Tibial nerve (tissue), 4 donors: ENCODE results near the gene GALNT10. TPM values are rescaled to one million over a fixed set of nuclear protein-coding genes. Genes with fewer than 3 reads are reported as not detected.
A peak's percentile ranks its signal among the peaks of the same experiment; 100 is the strongest.

Source experiments
- DNase-seq, 2 donors: peaks; one replicate each; pipeline ENCODE4 v3.0.0-alpha.2; 2019; ENCODE audit warnings: low spot score in 2 of 2
- H3K27ac ChIP-seq, 4 donors: fragments of 200-600 bp; sonication (generic) in 3 of 4; one replicate each; pipeline ENCODE4 v1.5.1; 2017 to 2019; ENCODE audit warnings: mild to moderate bottlenecking in 1 of 4
- H3K27me3 ChIP-seq, 2 donors: fragments of 200-600 bp; sonication (generic) in 1 of 2; one replicate each; pipeline versions ENCODE4 v1.5.1 to v1.6.0; 2017 to 2019
- H3K36me3 ChIP-seq, 3 donors: fragments of 200-600 bp; sonication (generic); one replicate each; pipeline ENCODE4 v1.5.1; 2018 to 2019
- H3K4me1 ChIP-seq, 4 donors: fragments of 200-600 bp; sonication (generic) in 3 of 4; one replicate each; pipeline ENCODE4 v1.5.1; 2017 to 2019
- H3K4me3 ChIP-seq, 4 donors: fragments of 200-600 bp; sonication (generic) in 3 of 4; one replicate each; pipeline ENCODE4 v1.5.1; 2017 to 2019; ENCODE audit warnings: mild to moderate bottlenecking in 1 of 4, moderate library complexity in 1 of 4
- H3K9me3 ChIP-seq, 4 donors: fragments of 200-600 bp; sonication (generic) in 3 of 4; one replicate each; pipeline ENCODE4 v1.5.1; 2017 to 2019
- EP300 ChIP-seq, 2 donors: sonication (generic); formaldehyde crosslinking; IDR thresholded peaks; one replicate each; pipeline ENCODE4 v1.6.1; 2017; ENCODE audit warnings: antibody characterized with exemption in 2 of 2, mild to moderate bottlenecking in 1 of 2
- POLR2A ChIP-seq, 2 donors: fragments of 450-650 bp; IDR thresholded peaks; one replicate each; pipeline ENCODE4 v1.6.1; 2017; ENCODE audit warnings: antibody characterized with exemption in 2 of 2, mild to moderate bottlenecking in 2 of 2, moderate library complexity in 2 of 2
- WGBS, 2 donors: methylation state at CpG; one replicate each; pipeline ENCODE4 v1.1.5; 2018; 5-methylcytosine and 5-hydroxymethylcytosine counted together
- total RNA-seq, 4 donors: library from RNA; depleted of rRNA; stranded (reverse); fragments of >200 nt; gene quantifications; one replicate each; pipeline ENCODE4 v1.1.0, GENCODE V29; 2016
- TF ChIP-seq, protein P1 (sequence below), 5 experiments: fragments of 200-600 bp in 3 of 5; fragments of 450-650 bp in 2 of 5; sonication (generic) in 3 of 5; IDR thresholded peaks; one replicate each; pipeline ENCODE4 v1.5.1; 2016 to 2019; ENCODE audit warnings: antibody characterized with exemption in 5 of 5, mild to moderate bottlenecking in 3 of 5, moderate library complexity in 2 of 5

The GALNT10 gene
- total RNA-seq, 4 donors from 2014 or later, result 24.1 to 41.2 (median 26.7) TPM

DNA sequence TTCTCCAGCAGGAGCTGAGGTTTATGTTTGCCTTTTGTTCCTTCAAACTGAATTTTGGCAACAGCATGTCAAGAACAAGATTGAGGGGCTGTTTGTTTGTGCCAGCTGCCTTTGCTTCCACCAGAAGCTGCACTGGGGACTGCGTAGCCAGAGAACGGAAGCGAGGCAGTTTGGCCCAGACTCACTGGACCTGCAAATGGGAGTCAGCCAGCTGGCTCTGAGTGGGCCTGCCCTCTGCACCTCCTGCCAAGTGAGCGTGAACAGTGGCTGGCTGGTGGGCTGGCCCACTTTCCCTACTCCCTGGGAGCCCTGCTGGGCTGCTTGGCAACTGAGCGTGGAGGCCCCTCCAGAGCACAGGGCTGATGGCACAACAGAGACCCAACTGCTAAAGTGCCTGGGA, 111.6 kb downstream of the GALNT10 start:
- Histone ChIP-seq H3K27ac (peak overlapping the region in 1 of 4 donors; percentile 23), H3K36me3 (peaks cover 0 to 46% (median 0%) of the 10 kb centered on the region in 3 donors), H3K27me3 (no peaks in the 10 kb centered on the region), H3K4me1 (peaks cover 0 to 14% (median 0%) of the 10 kb centered on the region in 4 donors), H3K4me3 (no peak overlapping the region), H3K9me3 (peaks cover 0 to 11% (median 0%) of the 10 kb centered on the region in 4 donors)
- TF ChIP-seq EP300 (IDR thresholded peaks at IDR 0.05), result no peak
- TF ChIP-seq, protein P1, sequence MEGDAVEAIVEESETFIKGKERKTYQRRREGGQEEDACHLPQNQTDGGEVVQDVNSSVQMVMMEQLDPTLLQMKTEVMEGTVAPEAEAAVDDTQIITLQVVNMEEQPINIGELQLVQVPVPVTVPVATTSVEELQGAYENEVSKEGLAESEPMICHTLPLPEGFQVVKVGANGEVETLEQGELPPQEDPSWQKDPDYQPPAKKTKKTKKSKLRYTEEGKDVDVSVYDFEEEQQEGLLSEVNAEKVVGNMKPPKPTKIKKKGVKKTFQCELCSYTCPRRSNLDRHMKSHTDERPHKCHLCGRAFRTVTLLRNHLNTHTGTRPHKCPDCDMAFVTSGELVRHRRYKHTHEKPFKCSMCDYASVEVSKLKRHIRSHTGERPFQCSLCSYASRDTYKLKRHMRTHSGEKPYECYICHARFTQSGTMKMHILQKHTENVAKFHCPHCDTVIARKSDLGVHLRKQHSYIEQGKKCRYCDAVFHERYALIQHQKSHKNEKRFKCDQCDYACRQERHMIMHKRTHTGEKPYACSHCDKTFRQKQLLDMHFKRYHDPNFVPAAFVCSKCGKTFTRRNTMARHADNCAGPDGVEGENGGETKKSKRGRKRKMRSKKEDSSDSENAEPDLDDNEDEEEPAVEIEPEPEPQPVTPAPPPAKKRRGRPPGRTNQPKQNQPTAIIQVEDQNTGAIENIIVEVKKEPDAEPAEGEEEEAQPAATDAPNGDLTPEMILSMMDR (IDR thresholded peaks at IDR 0.05), result no peak
- TF ChIP-seq POLR2A (IDR thresholded peaks at IDR 0.05), result no peak
- WGBS, 2 donors, result 22 to 34% methylated on average over 5 of the region's 5 CpGs
- no peak for DNase-seq

GRCh38 chr5:154303133-154303532, 112.6 kb downstream of the GALNT10 start:
- Histone ChIP-seq H3K4me1 (peaks cover 0 to 14% (median 0%) of the 10 kb centered on the region in 4 donors), H3K9me3 (peaks cover 0 to 11% (median 0%) of the 10 kb centered on the region in 4 donors), H3K4me3 (no peak overlapping the region), H3K36me3 (peaks cover 0 to 38% (median 0%) of the 10 kb centered on the region in 3 donors), H3K27me3 (no peaks in the 10 kb centered on the region), H3K27ac (no peak overlapping the region)
- DNase-seq, result no peak
- TF ChIP-seq, protein P1 (IDR thresholded peaks at IDR 0.05), result no peak
- no peak for TF ChIP-seq POLR2A (IDR thresholded peaks at IDR 0.05)
- no peak for TF ChIP-seq EP300 (IDR thresholded peaks at IDR 0.05)
- 100% methylated on average over 1 of the region's 1 CpG for WGBS, 2 donors

DNA sequence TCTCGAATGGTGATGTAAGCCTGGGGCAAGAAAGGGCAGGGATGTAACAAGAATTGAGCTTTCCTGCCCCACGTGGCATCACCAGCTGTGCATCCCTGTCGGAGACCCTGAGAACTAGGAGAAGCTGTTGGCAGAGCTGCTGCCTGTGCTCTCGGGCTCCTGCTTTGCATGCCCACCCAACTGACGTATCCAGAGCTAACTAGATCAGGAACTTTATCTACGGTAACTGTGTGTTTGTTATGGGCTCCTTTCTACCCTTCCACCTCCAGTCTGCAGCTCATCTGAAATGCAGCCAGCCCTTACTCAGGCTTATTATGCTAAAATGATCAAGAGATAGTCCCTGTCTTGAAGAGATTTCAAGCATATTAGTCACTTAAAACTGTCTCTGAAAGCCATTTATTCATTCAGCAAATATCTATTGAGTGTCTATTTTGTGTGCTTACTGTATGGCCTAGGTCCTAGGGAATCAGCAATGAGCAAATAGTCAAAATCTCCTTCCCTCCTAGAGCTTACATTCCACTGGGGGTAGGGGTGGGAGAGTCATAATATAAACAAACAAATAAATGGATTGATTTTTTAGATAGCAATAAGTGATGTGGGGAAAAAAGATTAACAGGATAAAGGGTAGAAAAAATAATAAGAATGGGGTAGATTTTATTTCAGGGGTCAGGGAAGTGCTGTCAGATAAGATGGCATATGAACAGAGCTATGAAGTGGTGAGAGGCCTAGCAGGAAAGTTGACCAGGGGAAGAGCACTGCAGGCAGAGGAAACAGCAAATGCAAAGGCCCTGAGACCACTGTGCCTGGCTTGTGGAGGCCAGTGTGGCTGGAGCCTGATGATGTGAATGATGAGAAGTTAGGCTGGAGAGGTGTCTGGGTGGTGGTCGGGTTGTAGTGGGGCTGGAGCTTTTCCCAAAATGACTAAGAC, 118.2 kb downstream of the GALNT10 start:
- H3K27me3 ChIP-seq, result no peaks in the 10 kb centered on the region
- H3K4me1 ChIP-seq, result no peaks in the 10 kb centered on the region
- no peak overlapping the region for H3K4me3 ChIP-seq
- no peak overlapping the region for H3K27ac ChIP-seq
- no peak for DNase-seq
- TF ChIP-seq, protein P1 (IDR thresholded peaks at IDR 0.05), result no peak
- no peak for TF ChIP-seq EP300 (IDR thresholded peaks at IDR 0.05)
- no peak for TF ChIP-seq POLR2A (IDR thresholded peaks at IDR 0.05)
- WGBS, 2 donors, result 85 to 92% methylated on average over 7 of the region's 7 CpGs
- peaks cover 0 to 11% (median 0%) of the 10 kb centered on the region in 4 donors for H3K9me3 ChIP-seq
- H3K36me3 ChIP-seq, result peaks cover 0 to 13% (median 0%) of the 10 kb centered on the region in 3 donors

DNA sequence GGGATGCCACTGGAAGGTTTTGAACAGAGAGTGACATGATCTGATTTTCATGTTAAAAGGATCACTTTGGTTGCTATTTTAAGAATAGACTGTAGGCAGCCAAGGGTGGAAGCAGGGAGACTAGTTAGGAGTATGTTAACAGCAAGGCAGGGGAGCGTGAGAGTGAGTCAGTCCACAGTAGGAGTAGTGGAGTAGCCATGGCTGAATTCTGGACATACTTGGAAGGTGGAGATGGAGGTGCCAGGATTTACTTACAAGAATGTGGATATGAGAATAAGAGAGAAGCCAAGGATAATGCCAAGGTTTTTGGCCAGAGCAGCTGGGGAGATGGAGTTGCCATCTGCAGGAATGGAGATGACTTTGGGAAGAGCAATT, 118.8 kb downstream of the GALNT10 start:
- Histone ChIP-seq H3K36me3 (peaks cover 0 to 13% (median 0%) of the 10 kb centered on the region in 3 donors), H3K27me3 (no peaks in the 10 kb centered on the region), H3K4me1 (no peaks in the 10 kb centered on the region), H3K4me3 (no peak overlapping the region), H3K9me3 (peaks cover 0 to 11% (median 0%) of the 10 kb centered on the region in 4 donors), H3K27ac (no peak overlapping the region)
- TF ChIP-seq, protein P1 (IDR thresholded peaks at IDR 0.05), result no peak
- TF ChIP-seq POLR2A (IDR thresholded peaks at IDR 0.05) (no peak), EP300 (IDR thresholded peaks at IDR 0.05) (no peak)
- no peak for DNase-seq
- WGBS, 2 donors, result 90 to 97% methylated on average over 1 of the region's 1 CpG

DNA sequence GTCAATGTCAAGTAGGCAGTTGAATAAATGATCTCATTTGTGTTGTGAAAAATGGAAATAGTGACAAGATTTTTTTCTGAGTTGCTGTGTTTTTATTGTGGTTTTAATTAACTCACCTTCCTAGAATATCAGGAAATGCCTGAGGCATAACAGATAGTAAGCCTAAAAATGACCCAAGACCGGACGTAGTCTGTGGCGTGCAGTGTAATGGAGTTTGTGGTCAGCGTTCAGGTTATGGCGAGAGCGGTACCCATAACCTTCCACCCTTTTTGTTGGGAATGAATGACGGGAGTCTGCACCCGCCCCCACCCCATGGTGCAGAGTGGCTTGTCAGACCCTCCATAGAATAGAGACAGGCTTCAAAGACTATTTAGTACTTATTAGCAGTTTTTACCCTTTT, 119.3 kb downstream of the GALNT10 start:
- no peak for DNase-seq
- Histone ChIP-seq H3K27ac (no peak overlapping the region), H3K4me1 (no peaks in the 10 kb centered on the region), H3K36me3 (peaks cover 0 to 11% (median 0%) of the 10 kb centered on the region in 3 donors), H3K4me3 (no peak overlapping the region), H3K27me3 (no peaks in the 10 kb centered on the region), H3K9me3 (peaks cover 0 to 8% (median 0%) of the 10 kb centered on the region in 4 donors)
- WGBS, 2 donors, result 81 to 87% methylated on average over 8 of the region's 8 CpGs
- no peak for TF ChIP-seq EP300 (IDR thresholded peaks at IDR 0.05)
- TF ChIP-seq, protein P1 (IDR thresholded peaks at IDR 0.05), result no peak
- TF ChIP-seq POLR2A (IDR thresholded peaks at IDR 0.05), result no peak
